Measurements from ENCODE around the gene YBEY. TPM values are rescaled to one million over a fixed set of nuclear protein-coding genes. Genes with fewer than 3 reads are reported as not detected.

Gene YBEY
- total and polyA plus RNA-seq, 12 donors, result 11.9 to 25.7 (median 16.7) TPM

DNA sequence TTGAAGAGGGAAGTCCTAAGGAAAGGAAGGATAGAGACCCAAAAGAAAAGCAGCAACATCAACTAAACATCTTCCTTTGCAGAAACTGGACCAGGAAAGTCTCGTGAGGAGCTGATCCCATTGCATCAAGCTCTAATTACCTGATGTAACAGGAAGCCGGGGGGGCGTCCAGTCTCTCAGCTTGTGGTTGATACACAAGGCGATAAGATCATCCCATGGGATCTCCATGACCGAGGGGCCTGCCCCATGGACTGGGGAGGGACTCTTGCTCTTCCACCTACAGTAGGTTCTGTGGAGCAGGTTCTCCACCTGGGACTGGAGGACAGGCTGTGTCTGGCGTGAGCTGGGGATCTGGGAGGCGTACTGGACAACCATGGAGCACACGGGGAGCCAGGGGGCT, 42.8 kb upstream of the YBEY start:
- TF ChIP-seq, protein P1, sequence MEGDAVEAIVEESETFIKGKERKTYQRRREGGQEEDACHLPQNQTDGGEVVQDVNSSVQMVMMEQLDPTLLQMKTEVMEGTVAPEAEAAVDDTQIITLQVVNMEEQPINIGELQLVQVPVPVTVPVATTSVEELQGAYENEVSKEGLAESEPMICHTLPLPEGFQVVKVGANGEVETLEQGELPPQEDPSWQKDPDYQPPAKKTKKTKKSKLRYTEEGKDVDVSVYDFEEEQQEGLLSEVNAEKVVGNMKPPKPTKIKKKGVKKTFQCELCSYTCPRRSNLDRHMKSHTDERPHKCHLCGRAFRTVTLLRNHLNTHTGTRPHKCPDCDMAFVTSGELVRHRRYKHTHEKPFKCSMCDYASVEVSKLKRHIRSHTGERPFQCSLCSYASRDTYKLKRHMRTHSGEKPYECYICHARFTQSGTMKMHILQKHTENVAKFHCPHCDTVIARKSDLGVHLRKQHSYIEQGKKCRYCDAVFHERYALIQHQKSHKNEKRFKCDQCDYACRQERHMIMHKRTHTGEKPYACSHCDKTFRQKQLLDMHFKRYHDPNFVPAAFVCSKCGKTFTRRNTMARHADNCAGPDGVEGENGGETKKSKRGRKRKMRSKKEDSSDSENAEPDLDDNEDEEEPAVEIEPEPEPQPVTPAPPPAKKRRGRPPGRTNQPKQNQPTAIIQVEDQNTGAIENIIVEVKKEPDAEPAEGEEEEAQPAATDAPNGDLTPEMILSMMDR (IDR thresholded peaks at IDR 0.05), result no peak
- H3K27ac ChIP-seq, result no peak overlapping the region
- intact Hi-C loops (cut with DNase I), result no loop called here
- peaks cover 0 to 5% (median 0%) of the 10 kb centered on the region in 9 donors for H3K4me1 ChIP-seq
- WGBS, 2 donors, result 81 to 89% methylated on average over 8 of the region's 8 CpGs
- H3K9me3 ChIP-seq, result no peaks in the 10 kb centered on the region
- H3K27me3 ChIP-seq, result no peaks in the 10 kb centered on the region
- H3K4me3 ChIP-seq, result no peak overlapping the region
- H3K36me3 ChIP-seq, result peaks cover 0 to 100% (median 65%) of the 10 kb centered on the region in 9 donors
- ATAC-seq (no peak), DNase-seq (no peak)

DNA sequence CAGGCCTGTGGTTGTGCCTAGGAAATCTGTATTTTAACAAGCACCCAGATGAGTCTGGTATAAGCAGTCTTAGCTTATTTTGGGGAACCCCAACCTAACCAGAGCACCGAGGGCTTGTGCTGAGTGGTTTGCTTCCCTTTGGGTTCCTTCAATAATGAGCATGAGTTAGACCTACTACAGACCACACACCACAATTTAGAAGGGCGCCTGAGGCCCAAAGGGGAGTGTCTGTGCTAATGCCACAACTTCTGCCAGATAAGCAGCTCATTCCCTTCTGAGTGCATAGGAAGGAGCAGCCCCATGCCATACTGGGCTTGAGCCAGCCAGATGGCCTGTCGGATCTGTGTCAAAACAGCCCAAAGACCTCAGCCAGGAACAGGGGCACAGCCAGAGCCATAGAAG, 42.2 kb upstream of the YBEY start:
- DNase-seq, result no peak
- peaks cover 0 to 5% (median 0%) of the 10 kb centered on the region in 9 donors for H3K4me1 ChIP-seq
- no peaks in the 10 kb centered on the region for H3K9me3 ChIP-seq
- TF ChIP-seq, protein P1 (IDR thresholded peaks at IDR 0.05), result no peak
- H3K4me3 ChIP-seq, result no peak overlapping the region
- no peaks in the 10 kb centered on the region for H3K27me3 ChIP-seq
- no peak overlapping the region for H3K27ac ChIP-seq
- H3K36me3 ChIP-seq, result peaks cover 0 to 100% (median 68%) of the 10 kb centered on the region in 9 donors
- WGBS, 2 donors, result 91 to 93% methylated on average over 3 of the region's 3 CpGs
- intact Hi-C loops (cut with DNase I), result no loop called here
- ATAC-seq, result no peak

DNA sequence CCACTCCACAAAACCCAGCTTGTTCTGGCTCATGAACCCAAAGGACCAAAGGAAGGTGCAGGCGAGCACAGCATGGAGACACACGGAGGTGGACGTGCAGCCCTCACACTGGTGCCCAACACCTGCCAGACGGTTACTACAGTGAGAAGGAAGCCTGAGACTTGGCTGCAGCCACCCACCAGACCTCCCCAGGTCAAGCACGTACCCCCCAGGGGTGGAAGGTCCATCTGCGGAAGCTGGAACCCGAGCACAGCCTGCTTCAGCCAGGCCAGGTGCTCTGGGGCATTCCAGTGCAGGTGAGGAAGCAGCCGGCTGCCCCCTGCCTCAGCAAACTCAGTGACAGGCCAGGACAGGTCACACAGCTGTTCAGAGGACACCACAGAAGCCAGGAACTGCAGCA, 41.5 kb upstream of the YBEY start:
- H3K36me3 ChIP-seq, result peaks cover 0 to 100% (median 68%) of the 10 kb centered on the region in 9 donors
- H3K4me3 ChIP-seq, result no peak overlapping the region
- no peaks in the 10 kb centered on the region for H3K27me3 ChIP-seq
- DNase-seq (no peak), ATAC-seq (peak in 2 of 8 donors; percentile 27 to 39)
- intact Hi-C loops (cut with DNase I), result no loop called here
- H3K27ac ChIP-seq, result no peak overlapping the region
- no peaks in the 10 kb centered on the region for H3K9me3 ChIP-seq
- WGBS, 2 donors, result 90 to 93% methylated on average over 8 of the region's 8 CpGs
- TF ChIP-seq, protein P1 (IDR thresholded peaks at IDR 0.05), result no peak
- peaks cover 0 to 5% (median 0%) of the 10 kb centered on the region in 9 donors for H3K4me1 ChIP-seq

DNA sequence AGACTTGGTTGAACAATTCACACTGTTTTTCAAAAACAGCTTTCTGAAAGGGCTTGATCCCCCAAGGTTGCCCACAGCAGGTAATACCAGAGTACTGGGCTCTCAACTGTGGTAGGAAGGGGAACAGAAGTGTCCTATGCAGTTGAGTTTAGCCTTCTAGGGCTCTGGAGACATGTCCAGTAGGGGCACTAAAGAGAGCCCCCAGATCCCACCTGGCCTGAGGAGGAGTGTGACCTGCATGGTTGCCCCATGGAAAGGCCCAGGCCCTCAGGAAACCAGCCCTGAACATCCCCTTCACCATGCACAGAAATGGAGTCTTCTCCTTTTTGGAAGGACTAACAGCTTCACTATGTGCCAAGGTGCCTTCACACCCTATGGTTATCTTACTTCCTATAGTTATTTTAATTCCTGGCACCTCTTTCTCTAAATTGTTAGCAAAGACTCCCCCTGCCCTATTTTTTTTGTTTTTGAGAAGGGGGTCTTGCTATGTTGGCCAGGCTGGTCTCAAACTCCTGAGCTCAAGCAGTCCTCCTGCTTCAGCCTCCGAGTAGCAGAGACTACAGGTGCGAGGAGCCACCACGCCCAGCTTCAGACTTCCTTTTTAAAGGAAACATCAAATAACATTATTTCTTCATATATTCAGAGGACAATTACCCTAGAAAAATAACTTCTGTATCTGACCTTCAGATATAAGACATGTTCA, 40.8 kb upstream of the YBEY start:
- intact Hi-C loops (cut with DNase I), result no loop called here
- peaks cover 0 to 100% (median 61%) of the 10 kb centered on the region in 9 donors for H3K36me3 ChIP-seq
- TF ChIP-seq, protein P1 (IDR thresholded peaks at IDR 0.05), result no peak
- no peak for ATAC-seq
- WGBS, 2 donors, result 80 to 95% methylated on average over 3 of the region's 3 CpGs
- no peak for DNase-seq
- no peaks in the 10 kb centered on the region for H3K27me3 ChIP-seq
- no peaks in the 10 kb centered on the region for H3K9me3 ChIP-seq
- peaks cover 0 to 5% (median 0%) of the 10 kb centered on the region in 9 donors for H3K4me1 ChIP-seq
- no peak overlapping the region for H3K27ac ChIP-seq
- no peak overlapping the region for H3K4me3 ChIP-seq

Measured in heart right ventricle (tissue), 16 donors.